LNCaP clone FGC (cell line): Measurements from ENCODE around the gene RTL1.

ENCODE experiments used
- DNase-seq: peaks from one replicate; pipeline ENCODE4 v3.0.0-alpha.2; 2011; ENCODE audit warnings: low read depth
- H3K4me3 ChIP-seq: 2 replicates; pipeline ENCODE4 v1.5.1; 2011; ENCODE audit warnings: mild to moderate bottlenecking, low read depth, low read length, control low read depth
- CTCF ChIP-seq: IDR thresholded peaks from 2 replicates; pipeline ENCODE4 v1.5.1; 2012; ENCODE audit warnings: mild to moderate bottlenecking; ENCODE audit not compliant: control insufficient read depth, insufficient read depth; ENCODE audit errors: extremely low read depth

The RTL1 gene

DNA sequence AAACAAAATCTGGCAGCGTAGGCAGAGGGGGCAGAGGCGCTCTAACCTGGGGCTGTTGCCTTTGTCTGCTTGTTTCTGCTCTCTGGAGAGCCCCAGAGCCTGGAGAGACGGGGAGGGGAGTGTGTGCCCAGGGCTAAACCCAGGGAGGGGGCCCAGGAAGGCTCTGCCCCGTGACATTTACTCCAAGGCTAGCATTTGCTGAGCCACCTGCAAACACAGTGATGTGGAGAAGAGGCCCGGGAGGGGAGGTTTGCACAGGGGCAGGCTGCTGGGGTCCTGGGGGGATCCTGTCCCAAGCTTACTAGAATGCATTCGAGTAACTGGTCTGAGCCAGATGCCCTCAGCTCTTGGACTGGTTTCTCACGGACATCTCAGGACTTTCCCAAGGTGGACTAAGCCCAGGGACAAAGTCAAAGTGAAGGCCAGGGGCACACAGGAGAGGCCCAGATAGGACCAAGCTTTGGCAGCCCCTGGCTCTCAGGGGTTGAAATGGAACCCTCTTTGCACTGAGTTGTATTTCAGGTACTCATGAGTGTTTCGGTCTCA lies 65.6 kb downstream of the RTL1 start:
- DNase-seq, result no peak
- TF ChIP-seq CTCF, result no peak
- H3K4me3 ChIP-seq, result no peak overlapping the region

DNA sequence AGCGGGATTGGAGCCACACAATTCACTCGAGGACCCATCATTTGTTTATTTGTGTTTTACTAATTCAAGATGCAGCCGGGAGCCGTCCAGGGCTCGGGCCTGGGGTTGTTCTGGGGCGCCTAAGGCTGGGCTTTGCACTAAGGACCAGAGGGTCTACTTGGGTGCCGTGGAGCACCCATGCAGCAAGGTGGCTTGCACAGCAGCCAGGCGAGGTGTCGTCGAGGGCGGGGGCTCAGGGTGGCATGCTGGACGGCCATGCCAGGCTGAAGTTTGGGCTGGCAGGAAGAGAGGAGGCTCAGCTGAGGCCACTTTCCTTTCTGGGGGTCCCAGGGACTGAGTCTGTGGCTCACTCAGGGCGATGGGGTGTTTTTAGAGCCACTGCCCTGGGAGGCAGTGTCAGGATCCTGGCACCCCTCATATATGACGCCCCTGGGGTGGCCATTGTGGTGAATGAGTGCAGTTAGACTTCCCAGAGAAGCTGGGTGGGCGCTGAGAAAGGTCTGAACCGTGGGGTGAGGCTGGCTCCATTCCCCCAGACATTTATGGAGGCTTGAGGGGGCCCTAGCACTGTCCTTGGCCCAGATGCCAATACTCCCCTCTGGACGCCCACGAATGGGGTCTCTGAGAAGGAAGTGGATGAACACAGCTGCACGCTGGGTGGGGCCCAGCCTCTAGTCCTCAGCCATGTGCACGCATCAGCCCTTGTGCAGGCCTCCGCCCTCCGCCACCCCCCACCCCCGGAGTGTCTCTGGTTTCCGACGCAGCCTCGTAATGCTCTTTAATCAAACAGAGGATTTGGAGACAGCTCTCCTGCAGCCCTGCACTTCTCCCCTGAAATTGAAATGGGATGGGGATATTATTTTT lies 66.3 kb downstream of the RTL1 start:
- no peak for TF ChIP-seq CTCF
- no peak overlapping the region for H3K4me3 ChIP-seq
- no peak for DNase-seq

GRCh38 chr14:100836311-100836805 lies 67.2 kb downstream of the RTL1 start:
- DNase-seq, result no peak
- TF ChIP-seq CTCF, result no peak
- no peak overlapping the region for H3K4me3 ChIP-seq

GRCh38 chr14:100835548-100836310 lies 67.8 kb downstream of the RTL1 start:
- TF ChIP-seq CTCF, result no peak
- no peak for DNase-seq
- H3K4me3 ChIP-seq, result no peak overlapping the region

DNA sequence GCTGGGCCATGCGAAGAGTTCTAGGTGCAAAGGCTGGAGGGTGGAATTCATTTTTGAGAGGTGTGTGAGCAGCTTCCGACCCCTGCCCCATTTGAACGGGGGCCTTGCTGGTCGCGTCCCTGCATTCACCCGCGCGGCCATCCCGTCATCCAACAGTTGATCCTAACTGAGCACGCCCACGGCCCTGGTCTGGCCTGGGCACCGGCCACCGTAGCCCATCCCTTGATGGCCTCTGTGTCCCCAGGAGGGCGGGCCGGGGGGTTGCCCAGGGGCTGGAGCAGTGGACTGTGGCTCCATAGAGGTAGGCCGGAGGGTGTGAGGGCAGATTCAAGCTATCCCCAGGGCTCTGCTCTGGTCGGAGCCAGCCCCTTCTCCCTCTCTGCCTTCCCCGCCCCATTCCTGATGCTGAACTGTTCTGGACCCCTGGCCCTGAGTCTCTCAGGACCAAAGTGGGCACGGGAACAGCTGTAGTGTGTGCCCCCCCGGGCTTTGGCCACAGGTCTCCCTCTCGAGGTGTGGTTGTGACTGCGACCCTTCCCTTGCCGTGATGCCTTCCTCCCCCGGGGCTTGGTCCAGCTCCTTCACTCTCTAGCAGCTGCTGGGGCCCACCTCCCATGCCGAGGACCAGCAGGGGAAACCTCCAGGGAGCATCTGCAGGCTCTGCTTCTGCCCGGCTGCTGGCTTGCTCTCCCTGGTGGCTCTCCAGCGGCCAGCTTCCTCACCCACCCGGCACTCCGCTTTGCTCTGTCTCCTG lies 68.6 kb downstream of the RTL1 start:
- TF ChIP-seq CTCF, result no peak
- no peak for DNase-seq
- H3K4me3 ChIP-seq, result no peak overlapping the region

DNA sequence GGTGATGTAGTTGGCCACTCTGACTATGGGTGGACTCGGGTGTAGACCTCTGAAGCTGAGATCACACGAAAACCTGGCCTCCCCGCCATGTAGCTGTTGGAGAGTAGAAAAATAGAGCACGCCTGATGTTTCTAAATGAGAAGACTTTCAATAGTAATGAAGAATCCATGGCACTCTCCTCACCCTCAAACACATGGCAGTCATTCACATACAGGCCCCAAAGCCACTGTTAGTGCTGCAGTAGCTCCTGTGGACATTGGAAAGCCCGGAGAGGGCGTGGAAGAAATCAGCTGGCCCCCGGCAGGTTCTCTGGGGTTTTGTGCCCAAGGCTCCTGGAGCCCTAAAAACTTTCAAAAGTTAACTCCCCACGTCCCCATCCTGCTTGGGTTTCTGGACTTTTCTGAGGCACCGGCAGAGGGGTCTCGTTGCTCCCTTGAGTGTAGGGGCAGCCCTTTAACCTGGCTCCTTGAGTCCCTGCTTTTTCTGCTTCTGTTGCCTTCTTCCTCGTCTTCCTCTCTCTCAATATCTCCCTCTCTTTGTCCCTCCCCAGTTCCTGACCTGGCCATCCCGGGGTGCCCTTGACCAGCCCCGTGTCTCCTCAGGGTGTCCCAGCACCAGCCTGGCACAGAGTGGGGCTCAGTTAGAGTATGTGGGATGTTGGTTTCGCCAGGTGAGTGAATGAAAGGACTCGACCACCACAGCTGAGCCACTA lies 69.3 kb downstream of the RTL1 start:
- H3K4me3 ChIP-seq, result no peak overlapping the region
- TF ChIP-seq CTCF, result no peak
- DNase-seq, result no peak
